Breast epithelium (tissue), 4 donors: ENCODE data around the gene CRELD2. TPM values are rescaled to one million over a fixed set of nuclear protein-coding genes. Genes with fewer than 3 reads are reported as not detected.

ENCODE experiments used
- DNase-seq, 2 donors: peaks; one replicate each; pipeline ENCODE4 v3.0.0-alpha.2; 2019; ENCODE audit warnings: low spot score in 2 of 2
- H3K27ac ChIP-seq, 2 donors: fragments of 200-600 bp; sonication (generic) in 1 of 2; one replicate each; pipeline ENCODE4 v1.5.1; 2016 to 2019; ENCODE audit warnings: mild to moderate bottlenecking in 1 of 2
- H3K27me3 ChIP-seq, 2 donors: fragments of 200-600 bp; sonication (generic) in 1 of 2; one replicate each; pipeline versions ENCODE4 v1.5.1 to v1.6.0; 2017 to 2019; ENCODE audit warnings: control low read depth in 1 of 2, mild to moderate bottlenecking in 1 of 2
- H3K36me3 ChIP-seq: fragments of 200-600 bp; one replicate; pipeline ENCODE4 v1.5.1; 2019
- H3K4me1 ChIP-seq, 2 donors: fragments of 200-600 bp; sonication (generic); one replicate each; pipeline ENCODE4 v1.5.1; 2016 to 2019; ENCODE audit warnings: control low read depth in 1 of 2
- H3K4me3 ChIP-seq, 3 donors: fragments of 200-600 bp; sonication (generic); 1 replicate in 2 of 3; 2 replicates in 1 of 3; pipeline ENCODE4 v1.5.1; 2016 to 2019; ENCODE audit warnings: mild to moderate bottlenecking in 3 of 3, moderate library complexity in 2 of 3
- H3K9me3 ChIP-seq, 2 donors: fragments of 200-600 bp; sonication (generic) in 1 of 2; one replicate each; pipeline ENCODE4 v1.5.1; 2016 to 2019; ENCODE audit warnings: control low read depth in 1 of 2
- CTCF ChIP-seq, 3 donors: fragments of 450-650 bp; IDR thresholded peaks; one replicate each; pipeline ENCODE4 v1.5.1; 2016 to 2017; ENCODE audit warnings: antibody characterized with exemption in 3 of 3, mild to moderate bottlenecking in 3 of 3, moderate library complexity in 3 of 3
- POLR2A ChIP-seq: fragments of 450-650 bp; IDR thresholded peaks from one replicate; pipeline ENCODE4 v1.6.1; 2016; ENCODE audit warnings: antibody characterized with exemption, mild to moderate bottlenecking, moderate library complexity
- POLR2AphosphoS5 ChIP-seq, 3 donors: sonication (generic); formaldehyde crosslinking; IDR thresholded peaks; one replicate each; pipeline ENCODE4 v1.6.1; 2017; ENCODE audit warnings: antibody characterized with exemption in 3 of 3
- intact Hi-C: fragments of 100-400 bp; cut with DNase I; formaldehyde crosslinking; loops from one replicate; pipeline ENCODE4 v1.15.1; 2023; ENCODE audit warnings: low total_unique reads
- total RNA-seq, 3 donors: library from RNA; depleted of rRNA; stranded (reverse); fragments of >200 nt; gene quantifications; one replicate each; pipeline ENCODE4 v1.1.0, GENCODE V29; 2016

Gene CRELD2
- total RNA-seq, 3 donors from 2014 or later: 20.6 to 59.3 (median 39.5) TPM

- no peak for DNase-seq
- intact Hi-C loops: no loop called here
Measured at GRCh38 chr22:49918911-49919881, 762 bp downstream of the CRELD2 start.

GRCh38 chr22:49920859-49921258, 2.4 kb downstream of the CRELD2 start:
- no peak overlapping the region for H3K4me3 ChIP-seq
- no peaks in the 10 kb centered on the region for H3K36me3 ChIP-seq
- no peaks in the 10 kb centered on the region for H3K9me3 ChIP-seq
- peaks cover 5 to 6% of the 10 kb centered on the region in 2 donors for H3K4me1 ChIP-seq
- no peaks in the 10 kb centered on the region for H3K27me3 ChIP-seq
- DNase-seq: no peak
- intact Hi-C loops: no loop called here
- H3K27ac ChIP-seq: no peak overlapping the region
- TF ChIP-seq CTCF (IDR thresholded peaks at IDR 0.05): no peak
- no peak for TF ChIP-seq POLR2A
- TF ChIP-seq POLR2AphosphoS5 (IDR thresholded peaks at IDR 0.05): no peak

More at GRCh38 chr22:49918911-49919881, 762 bp downstream of the CRELD2 start:
- no peaks in the 10 kb centered on the region for H3K36me3 ChIP-seq
- peaks cover 5 to 6% of the 10 kb centered on the region in 2 donors for H3K4me1 ChIP-seq
- H3K27ac ChIP-seq: peak overlapping the region; percentile 89 to 95
- peak overlapping the region; percentile 67 to 94 (median 80) for H3K4me3 ChIP-seq
- H3K9me3 ChIP-seq: no peaks in the 10 kb centered on the region
- TF ChIP-seq CTCF (IDR thresholded peaks at IDR 0.05): no peak
- no peak for TF ChIP-seq POLR2A
- TF ChIP-seq POLR2AphosphoS5 (IDR thresholded peaks at IDR 0.05): no peak
- H3K27me3 ChIP-seq: no peaks in the 10 kb centered on the region

GRCh38 chr22:49921508-49922278, 3.3 kb downstream of the CRELD2 start:
- intact Hi-C loops: no loop called here
- Histone ChIP-seq H3K9me3 (no peaks in the 10 kb centered on the region), H3K27me3 (no peaks in the 10 kb centered on the region), H3K4me1 (peaks cover 5 to 6% of the 10 kb centered on the region in 2 donors), H3K36me3 (no peaks in the 10 kb centered on the region), H3K4me3 (no peak overlapping the region), H3K27ac (no peak overlapping the region)
- no peak for TF ChIP-seq CTCF (IDR thresholded peaks at IDR 0.05)
- DNase-seq: no peak

- DNase-seq: no peak
- TF ChIP-seq POLR2A: no peak
- TF ChIP-seq POLR2AphosphoS5 (IDR thresholded peaks at IDR 0.05): no peak
- TF ChIP-seq CTCF (IDR thresholded peaks at IDR 0.05): no peak
- Histone ChIP-seq H3K4me3 (no peak overlapping the region), H3K36me3 (no peaks in the 10 kb centered on the region), H3K4me1 (peaks cover 5 to 6% of the 10 kb centered on the region in 2 donors), H3K27me3 (no peaks in the 10 kb centered on the region), H3K27ac (no peak overlapping the region), H3K9me3 (no peaks in the 10 kb centered on the region)
- intact Hi-C loops: no loop called here
Measured at GRCh38 chr22:49922484-49922883, 4.0 kb downstream of the CRELD2 start.

- intact Hi-C loops: no loop called here
Measured at GRCh38 chr22:49922926-49923325, 4.5 kb downstream of the CRELD2 start.

More at GRCh38 chr22:49922926-49923325, 4.5 kb downstream of the CRELD2 start:
- TF ChIP-seq POLR2AphosphoS5 (IDR thresholded peaks at IDR 0.05) (no peak), CTCF (IDR thresholded peaks at IDR 0.05) (no peak), POLR2A (no peak)
- Histone ChIP-seq H3K36me3 (no peaks in the 10 kb centered on the region), H3K4me3 (no peak overlapping the region), H3K27ac (no peak overlapping the region), H3K4me1 (peaks cover 5 to 6% of the 10 kb centered on the region in 2 donors), H3K9me3 (no peaks in the 10 kb centered on the region), H3K27me3 (no peaks in the 10 kb centered on the region)
- DNase-seq: no peak
